Upper lobe of right lung (tissue), 1 donor: Measurements from ENCODE around the gene ZBTB40. TPM values are rescaled to one million over a fixed set of nuclear protein-coding genes. Genes with fewer than 3 reads are reported as not detected.

ENCODE experiments used
- ATAC-seq: fragments of 200-7000 bp; cut with Tn5 transposase; one replicate; pipeline ENCODE4 v1.9.1; 2020; ENCODE audit warnings: mild to moderate bottlenecking, moderate library complexity
- DNase-seq: peaks from one replicate; pipeline ENCODE4 v3.0.0-alpha.2; 2020
- H3K27ac ChIP-seq: fragments of 200-600 bp; one replicate; pipeline ENCODE4 v1.8.0; 2022
- H3K27me3 ChIP-seq: fragments of 200-600 bp; one replicate; pipeline ENCODE4 v1.8.0; 2022; ENCODE audit warnings: mild to moderate bottlenecking
- H3K36me3 ChIP-seq: fragments of 200-600 bp; one replicate; pipeline ENCODE4 v1.8.0; 2022
- H3K4me1 ChIP-seq: fragments of 200-600 bp; one replicate; pipeline ENCODE4 v1.8.0; 2022
- H3K4me3 ChIP-seq: fragments of 200-600 bp; one replicate; pipeline ENCODE4 v1.8.0; 2022; ENCODE audit warnings: mild to moderate bottlenecking
- H3K9me3 ChIP-seq: fragments of 200-600 bp; one replicate; pipeline ENCODE4 v1.8.0; 2022
- CTCF ChIP-seq: fragments of 200-600 bp; IDR thresholded peaks from one replicate; pipeline ENCODE4 v1.8.0; 2022; ENCODE audit warnings: antibody characterized with exemption
- intact Hi-C: fragments of 100-400 bp; cut with DNase I; formaldehyde crosslinking; loops from one replicate; pipeline ENCODE4 v1.11.0; 2022
- total RNA-seq: library from RNA; stranded (reverse); fragmentation: NEBNext Ultra II Directional; extraction: Animal tissue kit (Norgen Biotek cat#: 25700); gene quantifications from one replicate; pipeline ENCODE4 v1.2.1, GENCODE V29; 2021
- donor health status: DM: no; HTN: yes; CAD: no; lungs with severe emphysema.

The ZBTB40 gene
- total RNA-seq, 1 donor from 2014 or later: 24.9 TPM

GRCh38 chr1:22453181-22453580, 1.5 kb downstream of the ZBTB40 start:
- Histone ChIP-seq H3K27ac (peak overlapping the region; percentile 98), H3K27me3 (no peaks in the 10 kb centered on the region), H3K9me3 (no peaks in the 10 kb centered on the region), H3K36me3 (no peaks in the 10 kb centered on the region), H3K4me3 (peak overlapping the region; percentile 96), H3K4me1 (peaks cover 16% of the 10 kb centered on the region)
- intact Hi-C loops: no loop called here
- DNase-seq (no peak), ATAC-seq (no peak)
- TF ChIP-seq CTCF: no peak

DNA sequence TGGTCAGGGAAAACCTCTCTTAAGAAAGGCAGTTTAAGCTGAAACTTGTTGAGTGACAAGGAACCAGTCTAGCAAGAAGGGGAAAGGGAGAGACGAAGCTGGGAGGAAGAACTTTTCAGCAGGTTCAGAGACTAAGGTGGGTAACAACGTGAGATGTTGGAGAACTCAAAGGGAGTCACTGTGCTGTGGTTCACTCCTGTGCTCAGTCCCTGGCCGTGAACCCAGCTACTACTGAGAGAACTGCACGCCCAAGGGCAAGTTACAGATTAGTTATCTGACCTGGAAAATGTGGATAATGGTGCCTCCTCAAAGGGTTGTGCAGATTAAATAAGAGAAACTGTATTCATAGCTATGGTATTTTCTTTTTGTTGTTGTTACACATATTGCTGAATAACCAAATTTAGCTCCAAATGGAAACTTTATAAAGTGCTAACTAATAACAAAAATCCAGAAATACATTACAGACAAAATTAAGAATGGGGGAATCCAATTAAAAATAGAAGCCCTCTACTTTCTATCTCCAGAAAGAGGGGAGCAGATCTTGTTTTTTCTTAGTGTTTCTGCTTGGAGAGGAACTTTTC, 2.9 kb downstream of the ZBTB40 start:
- H3K27ac ChIP-seq: no peak overlapping the region
- no peaks in the 10 kb centered on the region for H3K36me3 ChIP-seq
- ATAC-seq: no peak
- H3K9me3 ChIP-seq: no peaks in the 10 kb centered on the region
- TF ChIP-seq CTCF: no peak
- peaks cover 16% of the 10 kb centered on the region for H3K4me1 ChIP-seq
- no peaks in the 10 kb centered on the region for H3K27me3 ChIP-seq
- no peak for DNase-seq
- intact Hi-C loops: no loop called here
- H3K4me3 ChIP-seq: no peak overlapping the region

GRCh38 chr1:22457345-22457744, 5.7 kb downstream of the ZBTB40 start:
- intact Hi-C loops: no loop called here
- Histone ChIP-seq H3K4me1 (peaks cover 15% of the 10 kb centered on the region), H3K27ac (no peak overlapping the region), H3K9me3 (no peaks in the 10 kb centered on the region), H3K4me3 (no peak overlapping the region), H3K36me3 (no peaks in the 10 kb centered on the region), H3K27me3 (no peaks in the 10 kb centered on the region)
- TF ChIP-seq CTCF: no peak
- ATAC-seq (no peak), DNase-seq (no peak)

GRCh38 chr1:22457836-22458235, 6.2 kb downstream of the ZBTB40 start:
- no peak overlapping the region for H3K4me3 ChIP-seq
- no peak for DNase-seq
- no peak for TF ChIP-seq CTCF
- no peaks in the 10 kb centered on the region for H3K27me3 ChIP-seq
- no peaks in the 10 kb centered on the region for H3K36me3 ChIP-seq
- no peak for ATAC-seq
- intact Hi-C loops: no loop called here
- no peaks in the 10 kb centered on the region for H3K9me3 ChIP-seq
- H3K27ac ChIP-seq: no peak overlapping the region
- peaks cover 12% of the 10 kb centered on the region for H3K4me1 ChIP-seq

DNA sequence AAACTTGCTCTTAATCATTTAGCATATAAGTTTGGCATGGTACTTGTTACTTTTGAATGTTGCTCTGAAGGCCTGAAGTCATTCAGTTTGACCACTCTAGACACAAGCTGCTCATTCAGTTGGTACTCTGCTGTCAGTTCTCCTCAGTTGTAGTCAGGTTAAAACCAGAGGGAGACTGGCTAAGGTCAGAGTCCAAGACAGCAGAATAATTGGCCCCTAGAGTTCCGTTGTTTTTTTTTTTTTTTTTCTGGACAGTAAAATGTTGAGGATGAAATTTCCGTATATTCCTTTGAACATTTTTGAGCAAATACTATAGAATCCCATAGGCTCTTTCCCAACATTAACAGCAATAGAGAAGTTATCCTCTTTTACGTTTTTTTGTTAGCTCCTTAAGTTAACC, 9.4 kb downstream of the ZBTB40 start:
- no peak for ATAC-seq
- no peak for TF ChIP-seq CTCF

More for the DNA sequence above, 9.4 kb downstream of the ZBTB40 start:
- H3K27me3 ChIP-seq: no peaks in the 10 kb centered on the region
- intact Hi-C loops: no loop called here
- no peak overlapping the region for H3K4me3 ChIP-seq
- no peak for DNase-seq
- no peak overlapping the region for H3K27ac ChIP-seq
- H3K36me3 ChIP-seq: no peaks in the 10 kb centered on the region
- no peaks in the 10 kb centered on the region for H3K9me3 ChIP-seq
- H3K4me1 ChIP-seq: peaks cover 4% of the 10 kb centered on the region
